ENCODE measurements around the gene RPL28. TPM values are rescaled to one million over a fixed set of nuclear protein-coding genes. Genes with fewer than 3 reads are reported as not detected.

The RPL28 gene
- total RNA-seq: 472 TPM

DNA sequence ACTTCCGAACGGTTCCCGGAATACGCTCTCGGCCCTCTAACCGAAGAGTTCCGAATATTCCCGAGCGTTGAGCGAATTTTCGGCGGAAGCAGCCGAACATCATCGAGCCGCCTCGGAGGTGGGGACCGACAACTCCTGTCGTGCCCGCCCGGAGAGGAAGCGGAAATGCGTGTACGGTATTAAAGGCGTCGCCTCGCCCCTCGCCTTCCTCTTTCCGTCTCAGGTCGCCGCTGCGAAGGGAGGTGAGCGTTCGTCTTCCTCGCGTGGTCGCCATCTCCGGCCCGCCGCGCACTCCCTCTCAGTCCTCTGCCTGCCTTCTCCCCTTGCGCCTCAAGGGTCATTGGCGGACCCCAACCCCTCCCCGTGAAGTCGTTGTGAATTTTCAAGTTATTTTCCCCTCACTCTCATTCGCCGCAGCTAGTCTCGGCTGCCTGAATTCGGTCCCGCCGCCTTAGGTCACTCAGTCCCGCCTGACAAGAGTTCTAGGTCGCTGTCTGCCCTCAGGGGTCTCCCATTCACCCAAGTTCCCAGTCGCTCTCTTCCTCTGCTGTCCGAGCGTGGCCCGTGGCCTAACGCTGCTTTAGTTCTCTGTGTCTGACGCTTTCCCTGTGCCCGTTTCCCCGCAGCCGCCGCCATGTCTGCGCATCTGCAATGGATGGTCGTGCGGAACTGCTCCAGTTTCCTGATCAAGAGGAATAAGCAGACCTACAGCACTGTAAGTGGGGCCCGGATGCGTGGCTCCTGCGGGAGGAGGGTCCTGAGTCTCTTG lies at the start of gene RPL28:
Gene RPL28 (plus strand): TSS at position 209 of the 769 bp plus-strand sequence. CDS start 426 bp downstream, at position 635.

DNA sequence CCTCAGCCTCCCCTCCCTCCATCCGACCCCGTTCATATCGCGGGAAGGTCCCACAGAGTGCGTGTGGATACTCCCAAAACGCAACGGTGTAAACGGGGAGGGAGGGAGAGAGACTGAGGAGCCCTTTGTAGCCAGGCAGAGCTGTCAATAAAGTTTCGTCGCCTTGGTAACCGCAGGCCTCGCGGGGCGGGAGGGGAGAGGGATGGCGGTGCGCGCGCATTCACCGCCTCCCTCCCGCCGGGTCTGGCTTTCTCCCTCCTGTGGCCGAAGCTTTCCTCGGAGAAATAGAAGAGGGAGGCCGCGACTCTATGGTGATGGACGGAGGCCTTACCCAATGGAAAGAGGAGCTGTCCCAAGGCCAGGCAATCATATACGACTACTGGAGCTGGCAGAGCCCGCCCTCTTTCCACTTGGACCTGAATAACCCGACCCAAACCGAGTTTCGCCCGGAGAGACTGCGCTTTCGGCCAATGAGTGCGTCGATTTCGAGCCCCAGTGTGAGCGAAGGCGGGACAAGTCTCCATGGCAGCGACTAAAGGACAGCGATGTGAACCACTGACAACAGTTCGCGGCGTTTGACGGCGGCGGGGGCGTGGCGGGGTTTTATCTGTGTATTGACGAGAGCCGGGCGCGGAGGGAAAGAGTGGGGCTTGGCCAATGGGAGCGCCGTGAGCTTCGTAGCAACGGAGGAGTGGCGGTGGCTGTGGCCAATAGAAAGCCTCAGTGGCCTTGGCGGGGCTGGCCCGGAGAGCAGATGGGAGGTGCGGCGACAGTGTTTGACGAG lies 46.4 kb upstream of the RPL28 start, which contains the start of gene KMT5C:
Gene KMT5C (plus strand): TSS at position 772 of the 784 bp plus-strand sequence. CDS start 2,061 bp downstream, outside the sequence.

DNA sequence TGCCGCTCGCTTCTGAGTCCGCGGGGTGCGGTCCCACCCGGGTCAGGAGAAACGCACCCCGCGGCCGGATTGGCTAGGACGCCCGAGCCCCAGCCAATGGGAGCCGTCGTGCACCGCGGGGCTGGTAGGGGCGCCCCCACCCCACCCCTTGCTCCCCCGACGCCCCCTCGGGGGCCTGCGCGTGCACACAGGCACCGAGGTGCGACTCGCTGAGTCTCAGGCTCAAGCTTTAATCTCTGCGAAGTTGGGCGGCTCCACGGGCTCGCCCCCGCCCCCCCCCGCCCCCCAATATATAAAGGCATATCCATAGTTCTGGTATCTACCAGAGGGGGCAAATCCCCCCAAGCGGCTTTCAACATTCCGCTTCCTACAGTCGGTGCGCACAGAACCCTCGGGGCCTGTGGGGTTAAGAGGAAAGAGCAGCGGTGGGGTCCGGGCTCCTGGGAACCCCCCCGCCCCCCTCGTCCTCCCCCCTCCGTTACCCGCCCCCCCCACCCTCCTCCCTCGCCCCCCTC lies 31.0 kb upstream of the RPL28 start, which contains the start of gene COX6B2:
Gene COX6B2 (minus strand): TSS at position 22 of the 515 bp plus-strand sequence. CDS start 198 bp downstream, outside the sequence.

DNA sequence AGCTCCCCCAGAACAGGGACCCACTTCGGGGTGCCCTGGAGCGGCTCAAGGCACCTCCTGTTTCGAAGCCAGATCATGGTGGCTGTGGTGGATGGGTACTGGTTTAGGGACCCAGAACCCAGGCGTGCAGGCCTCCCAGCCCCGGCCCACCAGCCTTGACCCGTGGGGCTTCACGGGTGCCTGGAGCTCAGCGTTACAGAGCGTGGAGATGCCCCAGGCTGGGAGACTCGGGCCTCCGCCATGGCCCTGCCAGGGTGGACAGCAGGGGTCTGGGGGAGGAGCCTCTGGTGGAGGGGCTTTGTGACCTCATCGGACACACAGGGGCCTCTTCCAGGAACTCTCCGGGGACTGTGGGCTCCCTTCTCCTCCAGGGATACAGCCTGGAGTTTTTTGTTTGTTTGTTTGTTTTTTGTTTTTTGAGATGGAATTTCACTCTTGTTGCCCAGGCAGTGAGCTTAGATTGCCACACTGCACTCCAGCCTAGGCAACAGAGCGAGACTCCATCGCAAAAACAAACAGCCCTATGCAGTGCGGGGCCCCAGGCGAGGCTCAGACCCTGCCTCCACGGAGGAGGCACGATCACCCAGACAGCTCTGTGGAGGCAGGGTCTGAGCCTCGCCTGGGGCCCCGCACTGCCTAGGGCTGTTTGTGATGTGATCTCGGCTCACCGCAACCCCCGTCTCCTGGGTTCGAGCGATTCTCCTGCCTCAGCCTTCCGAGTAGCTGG lies 22.6 kb upstream of the RPL28 start, which contains the start of gene GARIN5B:
Gene GARIN5B (minus strand): TSS at position 271 of the 727 bp plus-strand sequence. CDS start 194 bp downstream, at position 77.

DNA sequence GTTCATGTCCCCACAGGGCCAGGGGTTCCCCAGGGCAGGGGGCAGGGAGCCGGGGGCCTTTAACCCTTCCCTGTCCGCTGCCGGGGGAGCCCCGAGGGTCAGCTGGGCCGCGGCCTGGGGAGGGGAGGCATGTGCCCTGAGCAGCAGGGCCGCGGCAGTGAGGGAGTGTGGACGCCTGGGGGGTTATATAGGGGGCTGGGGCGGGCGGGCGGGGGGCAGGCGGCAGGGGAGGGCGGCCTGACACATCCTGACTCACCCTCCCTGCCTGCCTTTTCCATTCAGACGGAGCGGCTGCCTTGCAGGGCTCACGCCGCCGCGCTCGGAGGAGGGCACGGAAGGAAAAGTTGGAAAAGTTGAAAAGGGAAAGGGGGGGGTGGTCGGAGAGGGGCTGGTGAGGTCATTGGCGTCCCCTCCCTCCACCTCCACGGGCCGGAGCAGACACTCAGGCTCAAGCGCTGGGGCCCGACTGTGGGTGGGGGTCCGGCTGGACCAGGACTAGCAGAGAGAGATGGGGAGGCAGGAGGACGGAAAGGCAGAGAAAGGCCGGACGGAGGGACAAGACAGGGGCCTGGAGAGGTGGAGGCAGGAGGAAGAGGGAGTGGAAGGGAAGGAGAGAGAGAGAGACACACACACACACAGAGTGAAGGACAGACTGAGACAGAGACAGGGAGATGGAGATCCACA lies 15.3 kb upstream of the RPL28 start, which contains the start of gene IL11:
Gene IL11 (minus strand): TSS at position 159 of the 684 bp plus-strand sequence. CDS start 153 bp downstream, at position 6.

DNA sequence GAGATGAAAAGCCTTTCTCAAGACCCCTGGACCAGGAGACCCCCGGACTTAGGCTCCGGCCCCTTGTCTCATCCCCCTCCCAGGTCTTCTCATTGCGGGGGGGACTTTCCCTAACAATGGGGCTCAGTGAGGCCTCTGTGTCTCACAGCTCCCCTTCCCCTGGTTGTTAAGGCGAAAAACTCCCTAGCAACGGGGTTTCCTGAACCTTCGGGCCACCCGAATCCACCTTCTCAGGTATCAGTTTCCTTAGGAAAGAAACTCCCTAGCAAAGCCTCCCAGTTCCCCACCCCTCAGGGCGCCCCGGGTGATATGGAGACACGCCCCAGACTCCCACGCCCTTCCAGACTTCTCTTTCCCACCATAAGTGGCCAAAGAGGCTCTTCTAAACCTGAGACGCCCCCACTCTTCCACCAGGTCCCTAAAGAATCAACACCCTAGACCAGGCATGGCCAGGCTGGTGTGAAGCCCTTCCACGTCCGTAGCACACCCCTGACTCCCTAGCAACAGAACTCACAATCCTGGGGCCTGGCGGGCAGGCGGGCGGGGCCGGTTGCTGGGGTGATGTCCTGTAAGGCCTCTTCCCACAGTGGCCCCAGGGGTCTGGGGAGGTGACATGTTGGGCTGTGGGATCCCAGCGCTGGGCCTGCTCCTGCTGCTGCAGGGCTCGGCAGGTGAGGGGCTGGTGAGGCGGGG lies 9.3 kb upstream of the RPL28 start, which contains the start of gene TMEM190:
Gene TMEM190 (plus strand): TSS at position 586 of the 693 bp plus-strand sequence. CDS start 28 bp downstream, at position 614.

DNA sequence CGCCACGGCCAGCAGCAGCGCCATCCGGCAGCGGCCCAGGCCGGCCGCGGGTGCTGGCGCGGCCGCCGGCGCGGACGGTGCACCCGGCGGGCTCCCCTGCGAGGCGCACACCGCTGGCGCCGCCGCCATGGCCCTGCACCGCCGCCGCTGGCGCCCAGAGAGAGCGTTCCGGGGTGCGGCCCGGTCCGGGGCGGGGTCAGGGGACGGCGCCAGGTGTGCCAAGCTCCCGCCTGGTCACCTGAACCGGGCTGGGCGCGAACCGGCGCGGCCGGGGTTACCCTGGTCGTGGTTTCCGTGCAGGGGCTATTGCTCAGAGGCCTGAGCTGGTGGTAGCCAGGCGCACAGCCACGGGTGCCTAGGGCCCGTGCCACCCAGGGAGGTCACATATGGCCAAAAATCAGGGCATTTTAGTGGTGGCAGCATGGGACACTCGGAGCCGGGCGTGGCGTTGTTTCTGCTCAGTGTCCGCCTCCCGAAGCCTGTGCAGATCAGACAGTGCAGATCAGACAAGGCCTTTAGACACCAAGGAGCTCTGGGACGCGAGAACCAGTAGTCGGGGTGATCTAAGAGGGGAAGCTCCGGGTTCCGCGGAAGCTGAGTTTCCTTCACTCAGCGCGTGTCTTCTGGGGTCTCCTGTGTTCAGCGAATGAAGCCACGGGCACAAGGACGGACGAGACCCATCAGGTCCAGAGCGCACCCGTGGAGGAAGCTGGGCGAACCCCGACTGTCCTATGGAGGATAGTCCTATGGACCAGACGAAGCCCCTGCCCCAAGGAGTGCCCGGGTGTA lies 1.4 kb upstream of the RPL28 start, which contains the start of gene TMEM238:
Gene TMEM238 (minus strand): TSS at position 162 of the 789 bp plus-strand sequence. CDS start 33 bp downstream, at position 129.

DNA sequence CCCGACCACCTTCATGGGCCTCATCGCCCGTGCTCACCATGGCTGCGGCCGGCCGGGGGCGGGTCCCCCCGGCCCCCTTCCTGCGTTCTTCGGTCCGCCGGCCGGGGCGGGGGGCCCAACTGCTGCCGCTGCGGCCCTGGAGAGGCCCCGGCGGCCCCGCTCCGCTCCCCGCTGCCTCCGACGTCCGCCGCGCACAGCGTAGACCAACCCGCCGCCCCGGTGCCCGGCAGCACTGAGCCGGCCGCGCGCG lies 21.7 kb downstream of the RPL28 start, which contains the start of gene UBE2S:
Gene UBE2S (minus strand): TSS at position 239 of the 250 bp plus-strand sequence. CDS start 199 bp downstream, at position 40.

DNA sequence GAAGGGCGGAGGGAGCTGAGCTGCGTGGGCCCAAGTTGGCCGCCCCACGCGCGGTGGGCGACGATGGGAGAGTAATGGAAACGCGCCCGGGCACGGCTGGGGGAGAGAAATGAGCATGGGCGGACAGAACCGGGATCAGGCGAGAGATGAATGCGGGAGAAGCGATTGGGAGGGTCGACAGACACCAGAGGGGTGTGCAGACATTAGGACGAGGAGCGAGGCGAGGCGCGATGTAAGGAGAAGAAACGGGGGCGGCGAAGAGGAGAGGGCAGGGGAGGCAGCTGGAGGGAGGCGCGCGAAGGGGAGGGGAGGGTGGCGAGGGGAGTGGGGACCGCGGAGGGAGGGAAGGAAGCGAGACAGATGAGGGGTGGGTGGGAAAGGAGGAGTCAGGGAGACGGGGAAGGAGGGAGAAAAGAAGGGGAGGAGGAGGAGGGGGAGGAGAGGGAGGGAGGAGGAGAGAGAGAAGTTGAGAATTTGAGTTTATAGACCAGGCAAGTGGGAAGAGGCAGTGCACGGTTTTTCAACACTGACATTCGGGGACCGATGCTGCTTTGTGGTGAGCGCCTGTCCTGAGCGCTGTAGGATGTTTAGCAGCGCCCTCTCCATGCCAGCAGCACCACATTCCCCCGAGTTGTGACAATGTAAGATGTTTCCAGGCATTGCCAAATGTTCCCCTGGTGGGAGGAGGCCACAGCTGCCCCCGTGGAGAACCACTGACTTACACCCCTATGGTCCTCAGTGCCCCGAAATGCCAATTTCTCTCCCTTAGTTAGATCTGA lies 57.5 kb downstream of the RPL28 start, which contains the start of gene SHISA7:
Gene SHISA7 (minus strand): TSS at position 256 of the 779 bp plus-strand sequence. CDS start 437 bp downstream, outside the sequence.

Other genes starting within 250 kb of the RPL28 start
- gene TNNT1, start 236.7 kb upstream of the RPL28 start, total RNA-seq: 49.5 TPM
- 2.1 TPM for gene TNNI3, start 228.2 kb upstream of the RPL28 start, total RNA-seq
- 2.0 TPM for gene DNAAF3, start 219.3 kb upstream of the RPL28 start, total RNA-seq
- gene SYT5, start 205.6 kb upstream of the RPL28 start, total RNA-seq: 16.4 TPM
- 6.1 TPM for gene PTPRH, start 176.4 kb upstream of the RPL28 start, total RNA-seq
- gene TMEM86B, start 157.2 kb upstream of the RPL28 start, total RNA-seq: 1.1 TPM
- gene PPP6R1, start 126.9 kb upstream of the RPL28 start, total RNA-seq: 30.6 TPM
- gene HSPBP1, start 105.8 kb upstream of the RPL28 start, total RNA-seq: 31.0 TPM
- gene BRSK1, start 101.9 kb upstream of the RPL28 start, total RNA-seq: 32.5 TPM
- 1.1 TPM for gene TMEM150B, start 60.6 kb upstream of the RPL28 start, total RNA-seq
- gene KMT5C, start 46.1 kb upstream of the RPL28 start, total RNA-seq: 40.3 TPM
- 0.60 TPM for gene COX6B2, start 31.2 kb upstream of the RPL28 start, total RNA-seq
- gene GARIN5B, start 22.7 kb upstream of the RPL28 start, total RNA-seq: not detected
- gene IL11, start 15.5 kb upstream of the RPL28 start, total RNA-seq: 1.1 TPM
- not detected for gene TMEM190, start 9.1 kb upstream of the RPL28 start, total RNA-seq
- gene TMEM238, start 1.6 kb upstream of the RPL28 start, total RNA-seq: 0.99 TPM
- gene UBE2S, start 21.9 kb downstream of the RPL28 start, total RNA-seq: 21.2 TPM
- 1.5 TPM for gene SHISA7, start 57.4 kb downstream of the RPL28 start, total RNA-seq
- 22.9 TPM for gene ISOC2, start 75.7 kb downstream of the RPL28 start, total RNA-seq
- gene C19orf85, start 78.8 kb downstream of the RPL28 start, total RNA-seq: not detected
- gene ZNF628, start 90.7 kb downstream of the RPL28 start, total RNA-seq: 2.3 TPM
- gene NAT14, start 99.3 kb downstream of the RPL28 start, total RNA-seq: 13.0 TPM
- gene SSC5D, start 102.5 kb downstream of the RPL28 start, total RNA-seq: 20.5 TPM
- gene SBK2, start 151.2 kb downstream of the RPL28 start, total RNA-seq: 0.99 TPM
- not detected for gene SBK3, start 159.6 kb downstream of the RPL28 start, total RNA-seq
- gene ZNF579, start 194.9 kb downstream of the RPL28 start, total RNA-seq: 3.6 TPM
- gene FIZ1, start 213.6 kb downstream of the RPL28 start, total RNA-seq: 8.7 TPM
- gene ZNF524, start 214.4 kb downstream of the RPL28 start, total RNA-seq: 10.4 TPM
- gene ZNF865, start 219.7 kb downstream of the RPL28 start, total RNA-seq: 5.4 TPM
- 9.3 TPM for gene ZNF784, start 238.6 kb downstream of the RPL28 start, total RNA-seq